GM23338 (cell line): ENCODE measurements around the gene COMMD4. TPM values are rescaled to one million over a fixed set of nuclear protein-coding genes. Genes with fewer than 3 reads are reported as not detected.

Experiments used
- ATAC-seq: fragments of 200-7000 bp; cut with Tn5 transposase; 3 replicates; pipeline ENCODE4 v1.9.1; 2020
- DNase-seq: peaks from one replicate; pipeline ENCODE4 v3.0.0-alpha.2; 2015; ENCODE audit warnings: low spot score
- H2AFZ ChIP-seq: fragments of 200-600 bp; sonication (generic); 2 replicates; pipeline ENCODE4 v1.8.0; 2016; ENCODE audit warnings: antibody characterized with exemption, mild to moderate bottlenecking, moderate library complexity
- H3F3A ChIP-seq: fragments of 200-600 bp; sonication (generic); replicated peaks from 2 replicates; pipeline ENCODE4 v1.8.0; 2017; ENCODE audit warnings: antibody characterized with exemption, mixed run types, low read depth
- H3K27ac ChIP-seq: fragments of 200-600 bp; sonication (generic); 2 replicates; pipeline ENCODE4 v1.6.1; 2016; ENCODE audit warnings: low read depth
- H3K27me3 ChIP-seq: fragments of 200-600 bp; sonication (generic); 2 replicates; pipeline ENCODE4 v1.8.0; 2016; ENCODE audit warnings: mild to moderate bottlenecking, mixed run types, moderate library complexity; ENCODE audit not compliant: insufficient read depth
- H3K36me3 ChIP-seq: fragments of 200-600 bp; sonication (generic); 2 replicates; pipeline ENCODE4 v1.8.0; 2016; ENCODE audit warnings: mild to moderate bottlenecking; ENCODE audit not compliant: insufficient read depth
- H3K4me1 ChIP-seq: fragments of 200-600 bp; sonication (generic); 2 replicates; pipeline ENCODE4 v1.8.0; 2016; ENCODE audit warnings: mild to moderate bottlenecking, moderate library complexity; ENCODE audit not compliant: insufficient read depth
- H3K4me2 ChIP-seq: fragments of 200-600 bp; sonication (generic); 2 replicates; pipeline ENCODE4 v1.7.1; 2017; ENCODE audit warnings: mixed run types
- H3K4me3 ChIP-seq: fragments of 200-600 bp; sonication (generic); 2 replicates; pipeline ENCODE4 v1.6.1; 2016; ENCODE audit warnings: mixed run types
- H3K79me2 ChIP-seq: fragments of 200-600 bp; sonication (generic); replicated peaks from 2 replicates; pipeline ENCODE4 v1.8.0; 2017; ENCODE audit warnings: mild to moderate bottlenecking; ENCODE audit not compliant: insufficient read depth
- H3K9me2 ChIP-seq: fragments of 200-600 bp; sonication (generic); 2 replicates; pipeline ENCODE4 v1.8.0; 2017; ENCODE audit not compliant: insufficient read depth
- H4K20me1 ChIP-seq: fragments of 200-600 bp; sonication (generic); replicated peaks from 2 replicates; pipeline ENCODE4 v1.8.0; 2017; ENCODE audit warnings: mild to moderate bottlenecking; ENCODE audit not compliant: insufficient read depth
- H3K27ac Mint-ChIP-seq: 2 replicates; pipeline ENCODE4 v1.8.0; 2020; ENCODE audit warnings: inconsistent platforms, mild to moderate bottlenecking, moderate library complexity, mixed read lengths
- H3K27me3 Mint-ChIP-seq: 3 replicates; pipeline ENCODE4 v1.8.0; 2022; ENCODE audit warnings: low read depth, mild to moderate bottlenecking, moderate library complexity, mixed read lengths, inconsistent platforms; ENCODE audit not compliant: insufficient read depth, poor library complexity
- H3K36me3 Mint-ChIP-seq: 3 replicates; pipeline ENCODE4 v1.8.0; 2021; ENCODE audit warnings: low read depth, mild to moderate bottlenecking, inconsistent platforms, moderate library complexity, mixed read lengths
- H3K4me1 Mint-ChIP-seq: 3 replicates; pipeline ENCODE4 v1.8.0; 2020; ENCODE audit warnings: mild to moderate bottlenecking, inconsistent platforms, mixed read lengths
- H3K4me3 Mint-ChIP-seq: 3 replicates; pipeline ENCODE4 v1.8.0; 2021; ENCODE audit warnings: moderate library complexity, mild to moderate bottlenecking, inconsistent platforms, mixed read lengths
- H3K9me3 Mint-ChIP-seq: 3 replicates; pipeline ENCODE4 v1.8.0; 2020; ENCODE audit warnings: moderate library complexity, mild to moderate bottlenecking, inconsistent platforms, mixed read lengths
- ETS1 ChIP-seq: IDR thresholded peaks from 2 replicates; pipeline ENCODE4 v1.6.1; 2016; ENCODE audit warnings: antibody characterized with exemption
- EZH2 ChIP-seq: fragments of 200-600 bp; sonication (generic); IDR thresholded peaks from one replicate; pipeline ENCODE4 v1.8.0; 2017; ENCODE audit warnings: antibody characterized with exemption, mild to moderate bottlenecking, low read depth; ENCODE audit not compliant: unreplicated experiment
- NANOG ChIP-seq: IDR thresholded peaks from 2 replicates; pipeline ENCODE4 v1.6.1; 2016; ENCODE audit warnings: antibody characterized with exemption, borderline replicate concordance
- POLR2AphosphoS5 ChIP-seq: IDR thresholded peaks from 2 replicates; pipeline ENCODE4 v1.6.1; 2016; ENCODE audit warnings: antibody characterized with exemption, low read depth
- STAT1 ChIP-seq: IDR thresholded peaks from one replicate; pipeline ENCODE4 v1.6.1; 2016; ENCODE audit warnings: antibody characterized with exemption; ENCODE audit not compliant: unreplicated experiment
- ZNF462 ChIP-seq: fragments of 250-450 bp; sonication (Bioruptor Pico); IDR thresholded peaks from 2 replicates; pipeline ENCODE4 v1.5.0; 2020; ENCODE audit warnings: mild to moderate bottlenecking, moderate library complexity
- polyA plus RNA-seq: library from polyadenylated mRNA; unstranded; fragments of >200 nt; fragmentation: Nextera tagmentation; extraction: Ambion mirVana; gene quantifications from 2 replicates; pipeline ENCODE4 v1.2.1, GENCODE V29; 2016
- total RNA-seq: library from RNA; depleted of rRNA; stranded (reverse); fragments of >200 nt; shearing (Covaris generic); gene quantifications from 2 replicates; pipeline ENCODE4 v1.2.3, GENCODE V29; 2014

Gene COMMD4
- total and polyA plus RNA-seq, 2 experiments from 2014 or later: 131 TPM

- Histone ChIP-seq H3K9me2 (no peaks in the 10 kb centered on the region), H4K20me1 (peaks cover 22% of the 10 kb centered on the region), H3K27ac (no peak overlapping the region), H3K4me2 (no peak overlapping the region), H3K27me3 (no peaks in the 10 kb centered on the region), H3K79me2 (peaks cover 15% of the 10 kb centered on the region), H3K4me3 (no peak overlapping the region), H3K36me3 (peaks cover 40% of the 10 kb centered on the region), H3F3A (peaks cover 35% of the 10 kb centered on the region; the same call in 1 of the 2 replicates), H3K4me1 (peaks cover 13% of the 10 kb centered on the region; the same call in 1 of the 2 replicates), H2AFZ (no peak overlapping the region)
- TF ChIP-seq STAT1: no peak
- no peak for TF ChIP-seq ETS1
- no peak for TF ChIP-seq EZH2
- TF ChIP-seq POLR2AphosphoS5: no peak
- no peak for TF ChIP-seq ZNF462 (CRISPR knock-in tag)
- TF ChIP-seq NANOG: no peak
- ATAC-seq (no peak), DNase-seq (no peak)
- H3K27ac Mint-ChIP-seq: no peak overlapping the region
- no peak overlapping the region for H3K4me3 Mint-ChIP-seq
- H3K4me1 Mint-ChIP-seq: peaks cover 12% of the 10 kb centered on the region
- H3K27me3 Mint-ChIP-seq: peaks cover 13% of the 10 kb centered on the region
- peaks cover 68% of the 10 kb centered on the region for H3K36me3 Mint-ChIP-seq
- H3K9me3 Mint-ChIP-seq: no peaks in the 10 kb centered on the region; the same call in 2 of the 3 replicates
Observed at GRCh38 chr15:75371486-75371885, 35.6 kb downstream of the COMMD4 start.
